ENCODE data around the gene PPP1R37. TPM values are rescaled to one million over a fixed set of nuclear protein-coding genes. Genes with fewer than 3 reads are reported as not detected.

PPP1R37 gene
- total RNA-seq, 1 experiment from 2014 or later = 106 TPM

DNA sequence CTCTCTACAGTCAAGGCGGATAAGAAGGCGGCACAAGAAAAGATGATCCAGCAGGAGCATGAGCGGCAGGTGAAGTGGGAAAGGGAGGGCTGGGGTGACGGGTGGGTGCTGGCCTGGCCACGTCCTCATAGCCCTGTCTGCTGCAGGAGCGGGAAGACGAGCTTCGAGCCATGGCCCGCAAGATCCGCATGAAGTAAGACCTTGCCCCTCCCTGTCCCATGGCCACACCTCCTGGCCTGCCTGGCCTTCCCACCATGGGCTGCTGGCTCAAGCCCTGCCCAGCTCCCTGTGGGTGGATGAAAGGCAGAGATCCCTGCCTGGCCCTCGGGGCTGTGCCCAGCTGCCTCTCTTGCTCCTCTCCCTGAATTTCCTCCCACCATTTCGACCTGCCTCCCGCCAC lies 23.9 kb upstream of the PPP1R37 start:
- in situ Hi-C loops (cut with HindIII; ENCODE audit: low pct_unique_long_range_greater_than_20kb, low sequenced_read_pairs) = no loop called here
- DNase-seq (ENCODE audit: low read depth) = peak; percentile 57

DNA sequence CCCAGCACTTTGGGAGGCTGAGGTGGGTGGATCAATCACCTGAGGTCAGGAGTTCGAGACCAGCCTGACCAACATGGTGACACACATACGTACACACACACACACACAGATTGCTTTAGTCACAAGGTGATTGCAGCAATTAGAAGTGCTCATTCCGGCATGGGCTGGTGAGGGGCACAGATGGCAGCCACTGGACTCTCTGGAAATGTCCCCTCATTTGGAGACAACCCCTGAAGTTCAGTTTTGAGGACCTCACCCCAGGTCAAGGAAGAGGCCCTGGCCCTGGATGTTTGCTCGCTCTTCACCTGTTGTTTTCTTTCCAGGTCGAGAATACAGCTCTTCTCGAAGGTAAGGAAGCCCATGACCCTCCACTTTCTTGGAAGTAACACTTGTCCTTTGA lies 22.8 kb upstream of the PPP1R37 start:
- in situ Hi-C loops (cut with HindIII; ENCODE audit: low pct_unique_long_range_greater_than_20kb, low sequenced_read_pairs) = no loop called here
- DNase-seq (ENCODE audit: low read depth) = no peak

DNA sequence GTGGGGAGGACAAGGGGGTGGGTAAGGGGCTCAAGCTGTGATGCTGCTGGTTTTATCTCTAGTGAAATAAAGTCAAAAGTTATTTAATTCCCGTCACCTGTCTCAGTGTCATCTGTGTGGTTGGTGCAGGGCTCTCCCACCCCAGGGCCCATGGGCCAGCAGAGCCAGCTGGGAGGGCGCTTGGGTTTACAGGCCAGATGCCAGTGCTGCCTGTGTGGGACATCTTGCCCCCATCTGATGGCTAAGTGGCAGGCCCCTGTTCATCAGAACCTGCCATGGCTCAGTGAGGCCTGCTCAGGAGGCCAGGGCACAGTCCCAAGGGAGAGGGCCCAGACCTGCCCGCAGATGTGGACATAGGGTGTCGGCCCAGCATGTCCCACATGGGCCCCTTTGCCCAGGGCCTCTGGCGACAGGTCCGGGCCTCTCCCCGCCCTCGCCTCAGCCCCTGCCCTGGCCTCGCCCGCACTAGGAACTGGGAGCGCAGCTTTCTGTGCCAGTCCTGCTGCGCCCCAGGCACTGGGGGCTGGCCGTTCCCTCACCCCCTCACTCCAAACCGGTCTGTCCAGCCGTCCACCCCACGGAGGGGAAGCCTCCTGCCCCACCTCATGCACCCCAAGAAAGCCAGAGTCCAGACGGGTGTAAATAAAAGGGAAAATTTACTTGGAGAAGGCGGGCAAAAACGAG lies 22.0 kb upstream of the PPP1R37 start:
- in situ Hi-C loops (cut with HindIII; ENCODE audit: low pct_unique_long_range_greater_than_20kb, low sequenced_read_pairs) = no loop called here
- DNase-seq (ENCODE audit: low read depth) = no peak

DNA sequence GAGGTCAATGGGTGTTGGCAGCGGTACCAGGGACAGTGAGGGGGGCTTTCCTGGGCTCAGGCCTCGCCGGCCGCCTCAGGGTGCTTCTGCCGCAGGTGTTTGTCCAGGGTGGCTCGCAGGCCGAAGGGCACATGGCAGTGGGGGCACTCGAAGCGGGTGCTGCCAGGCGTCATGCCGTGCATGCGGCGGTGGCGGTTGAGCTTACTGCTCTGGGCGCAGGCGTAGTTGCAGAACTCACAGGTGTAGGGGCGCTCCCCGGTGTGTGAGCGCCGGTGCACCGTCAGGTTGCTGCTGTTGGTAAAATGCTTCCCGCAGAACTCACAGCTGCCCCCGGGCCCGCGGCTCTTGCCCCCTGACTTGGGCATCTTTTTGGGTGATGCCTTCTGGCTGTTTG lies 21.4 kb upstream of the PPP1R37 start:
- in situ Hi-C loops (cut with HindIII; ENCODE audit: low pct_unique_long_range_greater_than_20kb, low sequenced_read_pairs) = no loop called here
- DNase-seq (ENCODE audit: low read depth) = no peak

DNA sequence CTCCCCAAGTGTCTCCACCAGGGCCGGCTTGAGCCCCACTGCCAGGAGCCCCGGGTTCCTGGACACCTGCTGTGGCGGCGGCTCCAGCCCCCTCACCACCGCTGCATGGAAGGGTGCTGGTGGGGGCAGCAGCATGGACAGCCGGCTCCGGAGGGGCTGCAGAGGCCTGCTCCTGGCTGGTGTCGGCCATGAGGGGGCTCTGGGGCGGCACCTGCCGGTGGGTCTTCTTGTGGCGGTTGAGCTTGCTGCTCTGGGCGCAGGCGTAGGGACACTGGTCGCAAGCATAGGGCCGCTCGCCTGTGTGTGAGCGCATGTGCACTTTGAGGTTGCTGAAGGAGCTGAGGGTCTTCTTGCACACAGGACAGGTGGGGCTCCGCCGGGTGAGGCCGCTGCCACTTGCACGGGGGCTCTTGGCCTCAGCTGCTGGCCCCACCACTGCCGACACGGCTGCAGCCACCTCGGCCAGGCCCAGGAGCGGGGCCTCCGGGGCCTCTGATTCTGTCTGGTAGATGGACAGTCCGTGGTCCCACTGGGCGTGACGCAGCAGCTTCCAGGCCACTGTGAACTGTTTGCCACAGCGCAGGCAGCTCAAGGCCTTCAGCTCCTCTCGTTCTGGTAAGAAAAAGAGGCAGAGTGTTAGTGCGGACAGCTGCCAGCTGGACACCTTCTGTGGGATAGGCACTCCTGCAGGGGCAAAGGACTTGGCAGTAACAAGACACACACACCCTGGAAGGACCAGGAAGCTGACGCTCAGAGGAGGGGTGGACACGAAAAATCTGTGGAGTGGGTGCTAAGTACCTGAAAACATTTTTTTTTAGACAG lies 20.8 kb upstream of the PPP1R37 start:
- no peak for DNase-seq (ENCODE audit: low read depth)
- in situ Hi-C loops (cut with HindIII; ENCODE audit: low pct_unique_long_range_greater_than_20kb, low sequenced_read_pairs) = no loop called here

DNA sequence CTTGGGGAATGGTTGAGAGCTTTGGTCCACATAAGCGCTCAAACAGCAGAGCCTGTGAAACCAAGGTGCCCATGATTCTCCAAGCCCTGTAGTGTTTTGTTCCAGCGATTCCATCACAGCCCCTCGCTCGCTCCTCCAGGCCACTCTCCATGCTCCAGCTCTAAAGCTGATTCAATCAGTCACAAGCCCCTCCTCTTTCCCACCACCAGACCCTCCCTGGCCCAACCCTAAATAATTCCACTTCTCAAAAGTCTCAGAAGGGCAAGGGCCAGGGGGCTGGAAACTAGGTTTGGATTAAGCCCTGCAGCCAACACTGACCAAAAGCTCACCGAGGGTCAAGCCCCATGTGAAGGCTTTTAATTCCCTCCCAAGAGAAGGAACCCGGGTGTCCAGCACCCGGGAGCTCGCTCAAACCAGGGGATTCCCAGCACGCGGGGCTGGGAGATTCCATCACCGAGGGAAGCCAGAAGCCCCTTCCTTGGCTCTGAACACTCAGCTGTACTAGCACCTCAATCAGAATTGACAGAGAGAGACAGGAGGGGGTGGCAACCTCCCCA lies 18.2 kb upstream of the PPP1R37 start:
- no peak for DNase-seq (ENCODE audit: low read depth)
- in situ Hi-C loops (cut with HindIII; ENCODE audit: low pct_unique_long_range_greater_than_20kb, low sequenced_read_pairs) = no loop called here

DNA sequence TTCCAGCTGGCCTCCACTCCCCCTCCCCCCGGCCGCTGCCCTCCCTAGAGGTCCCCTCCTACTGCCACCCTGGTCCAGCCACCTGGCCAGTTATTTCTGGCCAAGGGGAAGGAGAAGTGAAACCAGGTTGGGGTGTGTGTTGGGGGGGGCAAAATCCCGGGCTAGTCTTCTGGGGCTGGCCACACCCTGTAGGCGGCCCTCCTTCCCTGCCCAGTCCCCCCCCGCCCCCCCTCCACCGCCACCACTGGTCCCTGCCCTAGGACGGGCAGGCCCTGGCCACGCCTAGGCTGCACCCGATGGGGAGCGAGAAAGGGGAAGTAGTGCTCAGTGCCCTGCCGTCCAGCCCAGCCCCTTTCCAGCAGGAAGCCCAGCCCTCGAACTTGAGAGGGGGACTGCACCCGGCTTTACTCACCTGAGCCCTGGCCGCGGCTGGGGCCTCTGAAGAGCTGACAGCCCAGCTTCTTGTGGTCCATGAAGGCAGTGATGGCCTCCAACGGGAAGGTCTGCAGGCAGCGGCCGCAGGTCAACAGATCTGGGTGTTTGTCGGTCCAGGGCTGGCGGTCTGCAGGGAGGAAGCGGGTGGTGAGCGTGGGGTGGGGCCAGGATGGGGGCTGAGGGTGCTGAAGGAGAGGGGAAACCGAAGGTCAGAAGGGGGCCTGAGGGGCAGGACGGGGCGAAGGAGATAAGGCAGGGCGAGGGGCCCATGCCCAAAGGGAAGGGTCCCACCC lies 17.5 kb upstream of the PPP1R37 start:
- in situ Hi-C loops (cut with HindIII; ENCODE audit: low pct_unique_long_range_greater_than_20kb, low sequenced_read_pairs) = no loop called here
- peak; percentile 88 for DNase-seq (ENCODE audit: low read depth)

DNA sequence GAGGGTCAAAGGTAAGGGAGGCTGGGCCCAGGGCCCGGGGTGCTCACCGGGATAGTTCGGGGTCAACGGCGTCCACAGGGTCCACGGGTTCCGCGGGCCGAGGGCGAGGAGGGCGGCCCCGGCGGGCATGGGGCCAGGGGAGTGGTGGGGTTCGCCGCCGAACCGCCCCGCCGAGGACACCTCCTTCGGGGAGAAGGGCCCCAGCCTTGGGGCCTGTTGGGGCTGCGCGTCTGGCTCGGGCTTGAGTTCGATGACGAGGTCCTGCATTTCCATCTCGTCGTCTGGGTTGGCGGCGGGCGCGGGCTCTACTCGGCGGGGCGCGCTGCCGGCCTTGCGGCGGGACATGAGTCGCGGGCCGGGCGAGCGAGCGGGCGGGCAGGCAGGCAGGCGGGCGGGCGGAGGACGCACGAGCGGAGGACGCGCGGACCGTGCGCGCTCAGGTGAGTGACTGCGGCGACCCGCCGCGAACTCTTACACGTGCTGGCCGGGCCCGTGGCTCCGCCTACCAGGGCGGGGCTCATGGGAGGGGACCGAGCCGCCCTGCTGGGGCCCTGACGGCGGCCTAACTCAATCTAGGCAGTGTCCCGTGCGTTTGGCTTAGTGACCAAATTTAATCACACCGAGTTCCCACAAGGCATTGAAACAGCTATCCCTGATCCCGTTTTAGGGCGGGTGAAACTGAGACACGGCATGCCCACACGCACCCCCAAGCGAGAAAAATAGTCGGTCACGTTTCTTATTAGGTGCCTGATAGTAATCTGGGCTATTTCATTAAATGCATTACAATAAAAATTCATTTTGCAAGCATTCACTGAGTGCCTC lies 16.7 kb upstream of the PPP1R37 start, which contains the start of gene ZNF296:
TSS of gene ZNF296 (minus strand) at position 450 of the 822 bp plus-strand sequence. CDS start at position 345, 105 bp downstream.
- DNase-seq (ENCODE audit: low read depth) = peak; percentile 77
- in situ Hi-C loops (cut with HindIII; ENCODE audit: low pct_unique_long_range_greater_than_20kb, low sequenced_read_pairs) = no loop called here

DNA sequence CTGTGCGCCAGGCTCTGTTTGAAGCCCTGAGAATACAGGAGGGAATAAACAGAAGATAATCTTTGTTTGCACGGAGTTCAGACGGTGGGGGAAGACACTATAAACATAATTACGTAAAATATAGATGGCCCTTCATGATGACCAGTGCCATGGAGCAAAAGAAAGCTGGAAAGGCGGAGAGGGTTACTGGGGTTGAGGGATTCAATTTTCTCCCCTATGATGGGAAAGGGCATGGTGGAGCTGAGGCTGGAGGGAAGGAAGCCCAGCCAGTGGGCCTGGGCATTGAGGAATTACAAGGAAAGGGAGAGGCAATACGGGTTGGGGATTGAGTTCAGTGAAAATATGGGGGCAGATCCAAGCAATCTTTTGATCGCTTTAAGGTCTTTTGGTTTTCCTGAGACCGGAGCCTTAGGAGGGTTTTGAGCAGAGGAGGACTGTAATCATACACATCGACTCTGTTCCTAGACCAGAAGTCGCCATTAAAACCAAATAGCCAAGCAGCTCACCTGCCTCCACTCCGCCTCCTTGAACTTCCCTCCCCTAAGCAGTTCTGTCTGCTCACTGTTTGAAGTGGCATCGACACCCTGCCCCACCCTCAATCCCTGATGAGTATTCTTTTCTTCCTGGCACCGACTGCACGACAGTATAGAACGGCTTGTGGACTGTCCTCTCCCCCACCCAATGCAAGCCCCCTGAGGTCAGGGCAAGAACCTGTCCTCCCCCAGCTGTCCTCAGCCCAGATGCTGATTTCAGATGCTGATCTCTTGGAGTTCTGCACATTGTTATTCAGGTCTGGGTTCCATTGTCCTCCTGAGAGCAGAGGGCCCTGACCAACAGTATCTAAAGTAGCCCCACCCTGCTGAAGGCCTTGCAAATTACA lies 15.9 kb upstream of the PPP1R37 start:
- in situ Hi-C loops (cut with HindIII; ENCODE audit: low pct_unique_long_range_greater_than_20kb, low sequenced_read_pairs) = no loop called here
- no peak for DNase-seq (ENCODE audit: low read depth)

DNA sequence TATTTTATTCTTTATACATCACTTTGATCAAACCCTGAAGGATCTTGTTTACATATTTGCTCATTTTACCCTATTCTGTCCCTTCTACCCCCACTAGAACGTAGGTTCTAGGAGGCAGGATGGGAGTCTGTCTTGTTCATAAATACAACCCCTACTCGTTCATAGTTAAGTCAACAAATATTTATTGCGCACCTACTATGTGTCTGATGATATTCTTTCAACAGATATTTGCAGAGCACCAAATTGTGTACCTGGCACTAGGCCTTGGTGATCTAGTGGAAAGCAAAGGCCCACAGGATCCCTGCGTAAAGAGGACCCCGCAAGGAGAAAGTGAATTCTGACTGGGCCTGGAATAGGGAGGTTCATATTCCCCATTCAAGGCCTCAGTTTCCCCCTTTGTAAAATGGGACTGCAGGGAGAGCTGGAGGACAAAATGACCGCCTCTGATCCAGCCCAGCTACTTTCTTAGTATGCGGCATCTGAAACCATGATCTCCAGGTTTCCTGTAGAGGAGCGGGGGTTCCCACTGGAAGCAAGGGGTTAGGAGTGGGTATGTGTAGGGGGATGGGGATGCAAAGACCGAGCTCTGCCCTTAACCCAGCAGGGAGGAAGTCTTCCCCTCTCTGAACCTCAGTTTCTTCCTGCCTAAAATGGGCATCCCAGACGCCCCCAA lies 14.5 kb upstream of the PPP1R37 start:
- in situ Hi-C loops (cut with HindIII; ENCODE audit: low pct_unique_long_range_greater_than_20kb, low sequenced_read_pairs) = no loop called here
- DNase-seq (ENCODE audit: low read depth) = no peak

DNA sequence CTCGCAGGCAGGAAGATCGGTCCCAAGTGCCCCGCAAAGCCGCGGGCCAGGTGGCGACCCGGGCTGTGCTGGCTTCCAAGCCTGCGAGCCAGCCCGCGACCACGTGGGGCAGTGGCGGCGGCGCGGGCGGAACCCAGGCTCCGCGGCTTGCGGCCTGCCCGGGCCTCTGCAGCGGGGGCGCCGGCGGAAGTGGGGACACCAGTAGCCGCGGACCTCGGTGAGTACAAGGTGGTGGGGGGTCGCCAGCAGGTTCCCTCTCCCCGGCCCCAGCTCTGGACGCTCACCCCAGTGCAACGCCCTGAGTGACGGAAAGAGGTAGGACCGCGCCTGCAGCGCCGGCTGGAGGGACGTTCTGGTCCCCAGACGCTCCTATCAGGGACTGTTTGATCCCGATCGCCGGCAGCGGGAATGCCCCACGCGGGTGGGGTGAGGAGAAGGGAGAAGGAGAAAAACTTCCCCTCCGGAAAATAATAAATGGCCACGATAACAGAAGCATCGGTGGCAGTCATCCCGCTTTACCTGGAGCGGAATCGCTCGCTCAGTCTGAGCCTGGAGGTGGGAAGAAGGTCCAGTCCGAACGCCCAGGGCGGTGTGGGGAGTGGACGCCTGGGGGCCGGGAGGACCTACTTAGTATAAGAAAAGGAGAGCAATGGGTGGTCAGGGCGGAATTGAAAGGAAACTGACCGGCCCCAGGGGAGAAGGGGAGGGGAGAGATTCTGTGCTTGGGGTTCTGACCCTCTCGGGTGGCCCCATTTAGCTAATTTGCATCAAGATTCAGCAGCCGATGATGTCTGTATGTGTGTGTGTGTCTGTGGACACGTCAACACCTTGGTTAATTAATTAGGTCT lies 13.7 kb upstream of the PPP1R37 start, which contains the start of gene GEMIN7:
TSS of gene GEMIN7 (plus strand) at position 198 of the 848 bp plus-strand sequence. CDS start 10,855 bp downstream, outside the sequence.
- peak; percentile 77 for DNase-seq (ENCODE audit: low read depth)
- in situ Hi-C loops (cut with HindIII; ENCODE audit: low pct_unique_long_range_greater_than_20kb, low sequenced_read_pairs) = no loop called here

DNA sequence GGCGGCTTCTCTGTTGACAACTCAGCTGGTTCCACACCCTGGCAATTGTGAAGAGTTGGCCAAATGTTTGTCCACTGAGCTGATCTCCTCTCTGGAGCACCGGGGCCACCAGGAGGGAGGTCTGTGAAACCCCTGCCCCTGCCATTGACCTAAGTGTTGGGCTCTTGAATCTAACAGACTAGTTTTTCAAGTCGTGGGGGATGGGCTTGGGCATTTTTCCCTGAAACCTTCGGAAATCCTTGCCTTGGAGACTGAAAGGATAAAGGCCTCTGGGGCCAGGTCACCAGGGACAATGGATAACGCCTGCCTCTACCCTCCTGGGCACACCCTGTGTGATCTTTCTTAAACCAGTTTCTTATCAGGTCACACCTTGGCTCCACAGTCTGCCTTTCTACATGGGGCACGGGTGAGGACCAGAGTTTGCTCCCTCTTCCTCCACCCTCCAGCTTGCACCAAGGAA lies 13.0 kb upstream of the PPP1R37 start:
- in situ Hi-C loops (cut with HindIII; ENCODE audit: low pct_unique_long_range_greater_than_20kb, low sequenced_read_pairs) = no loop called here
- DNase-seq (ENCODE audit: low read depth) = no peak

DNA sequence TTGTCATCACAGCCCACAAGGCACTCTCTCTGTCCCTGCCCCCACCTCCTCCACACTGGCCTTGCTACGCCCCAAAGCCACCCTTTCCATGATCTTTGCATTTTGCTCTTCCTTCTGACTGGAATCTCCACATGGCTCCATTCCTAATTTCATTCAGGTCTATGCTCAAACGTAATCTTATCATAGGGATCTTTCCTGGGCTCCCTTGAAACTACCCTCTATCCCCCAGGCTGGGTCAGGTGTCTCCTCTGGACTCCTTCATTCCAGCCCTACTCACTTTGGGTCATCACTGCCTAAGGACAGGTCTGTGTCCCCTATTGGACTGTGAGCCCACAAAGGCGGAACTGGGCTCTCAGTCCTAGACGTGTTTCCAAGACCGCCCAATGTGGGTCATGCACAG lies 10.8 kb upstream of the PPP1R37 start:
- in situ Hi-C loops (cut with HindIII; ENCODE audit: low pct_unique_long_range_greater_than_20kb, low sequenced_read_pairs) = no loop called here
- no peak for DNase-seq (ENCODE audit: low read depth)

DNA sequence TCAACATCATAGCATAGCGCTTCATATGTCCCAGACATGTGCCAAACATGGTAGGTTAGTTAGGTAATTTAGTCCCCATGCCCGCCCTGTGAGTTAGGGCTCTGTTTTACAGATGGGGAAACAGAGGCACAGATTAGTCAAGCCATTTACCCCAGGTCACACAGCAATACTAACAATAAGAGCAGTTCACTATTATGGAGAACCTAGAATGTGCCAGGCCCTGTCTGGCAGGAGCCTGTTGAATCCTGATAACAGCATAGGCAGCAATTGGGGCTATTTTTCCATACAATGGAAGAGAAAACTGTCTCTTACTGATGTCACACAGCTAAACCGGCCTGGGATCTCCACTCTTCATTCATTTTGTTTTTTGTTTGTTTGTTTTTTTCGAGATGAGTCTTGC lies 6.5 kb upstream of the PPP1R37 start:
- no peak for DNase-seq (ENCODE audit: low read depth)
- in situ Hi-C loops (cut with HindIII; ENCODE audit: low pct_unique_long_range_greater_than_20kb, low sequenced_read_pairs) = no loop called here

DNA sequence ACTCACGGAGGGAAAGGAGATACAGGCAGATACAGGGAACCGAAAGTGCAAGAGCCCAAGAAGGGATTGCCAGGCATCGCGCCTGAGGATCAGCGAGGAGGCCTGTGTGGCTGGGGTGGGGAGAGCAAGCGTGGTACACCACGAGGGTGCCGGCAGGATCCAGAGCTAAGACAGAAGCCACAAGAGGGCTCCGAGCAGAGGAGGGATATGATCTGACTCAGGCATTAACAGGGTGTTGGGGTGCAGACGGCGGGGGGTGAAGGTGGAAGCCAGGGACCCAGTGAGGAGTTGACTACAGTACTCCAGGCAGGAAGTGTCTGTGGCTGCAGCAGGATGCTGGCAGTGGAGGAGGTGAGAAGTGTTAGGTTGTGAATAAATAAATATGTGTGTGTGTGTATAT lies 5.4 kb upstream of the PPP1R37 start:
- DNase-seq (ENCODE audit: low read depth) = no peak

DNA sequence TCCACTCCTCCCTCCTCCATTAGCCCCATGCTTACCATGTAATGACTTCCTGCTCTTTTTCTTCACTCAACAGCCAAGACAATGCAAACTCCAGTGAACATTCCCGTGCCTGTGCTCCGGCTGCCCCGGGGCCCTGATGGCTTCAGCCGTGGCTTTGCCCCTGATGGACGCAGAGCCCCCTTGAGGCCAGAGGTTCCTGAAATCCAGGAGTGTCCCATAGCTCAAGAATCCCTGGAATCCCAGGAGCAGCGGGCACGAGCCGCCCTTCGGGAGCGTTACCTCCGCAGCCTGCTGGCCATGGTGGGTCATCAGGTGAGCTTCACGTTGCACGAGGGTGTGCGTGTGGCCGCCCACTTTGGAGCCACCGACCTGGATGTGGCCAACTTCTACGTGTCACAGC lies 2.9 kb upstream of the PPP1R37 start:
- in situ Hi-C loops (cut with HindIII; ENCODE audit: low pct_unique_long_range_greater_than_20kb, low sequenced_read_pairs) = no loop called here
- no peak for DNase-seq (ENCODE audit: low read depth)

More for the DNA sequence above, 5.4 kb upstream of the PPP1R37 start:
- in situ Hi-C loops (cut with HindIII; ENCODE audit: low pct_unique_long_range_greater_than_20kb, low sequenced_read_pairs) = no loop called here
